MM.1S (cell line): Measurements from ENCODE around the gene ZAP70.

Source experiments
- DNase-seq: peaks from one replicate; pipeline ENCODE4 v3.0.0-alpha.2; 2015
- H2AFZ ChIP-seq: fragments of 300-600 bp; sonication (generic); 2 replicates; pipeline ENCODE4 v1.6.0; 2016; ENCODE audit warnings: antibody characterized with exemption, low read length
- H3F3A ChIP-seq: fragments of 300-600 bp; sonication (generic); 2 replicates; pipeline ENCODE4 v1.6.1; 2016; ENCODE audit warnings: mild to moderate bottlenecking, antibody characterized with exemption, low read length, moderate library complexity, mixed read lengths; ENCODE audit not compliant: insufficient read depth
- H3K27ac ChIP-seq: fragments of 300-600 bp; sonication (generic); 2 replicates; pipeline ENCODE4 v1.5.1; 2016; ENCODE audit warnings: mild to moderate bottlenecking, low read length
- H3K27me3 ChIP-seq: fragments of 300-600 bp; sonication (generic); replicated peaks from 2 replicates; pipeline ENCODE4 v1.6.0; 2016; ENCODE audit warnings: low read length; ENCODE audit not compliant: insufficient read depth
- H3K36me3 ChIP-seq: fragments of 300-600 bp; sonication (generic); replicated peaks from 2 replicates; pipeline ENCODE4 v1.6.1; 2016; ENCODE audit warnings: mild to moderate bottlenecking, low read length, mixed read lengths; ENCODE audit not compliant: insufficient read depth
- H3K4me1 ChIP-seq: fragments of 300-600 bp; sonication (generic); 2 replicates; pipeline ENCODE4 v1.6.1; 2016; ENCODE audit warnings: low read length, mixed read lengths
- H3K4me2 ChIP-seq: fragments of 300-600 bp; sonication (generic); 2 replicates; pipeline ENCODE4 v1.6.0; 2016; ENCODE audit warnings: low read depth, low read length
- H3K4me3 ChIP-seq: fragments of 300-600 bp; sonication (generic); 2 replicates; pipeline ENCODE4 v1.5.1; 2016; ENCODE audit warnings: low read length, mixed read lengths
- H3K79me2 ChIP-seq: fragments of 300-600 bp; sonication (generic); 2 replicates; pipeline ENCODE4 v1.6.1; 2016; ENCODE audit warnings: mixed run types, low read length, mixed read lengths
- H3K9ac ChIP-seq: fragments of 300-600 bp; sonication (generic); 2 replicates; pipeline ENCODE4 v1.6.1; 2016; ENCODE audit warnings: low read length, mixed read lengths
- H3K9me2 ChIP-seq: fragments of 300-600 bp; sonication (generic); replicated peaks from 2 replicates; pipeline ENCODE4 v1.6.1; 2016; ENCODE audit warnings: mild to moderate bottlenecking, low read length, mixed read lengths; ENCODE audit not compliant: insufficient read depth
- H3K9me3 ChIP-seq: fragments of 300-600 bp; sonication (generic); replicated peaks from 2 replicates; pipeline ENCODE4 v1.6.1; 2016; ENCODE audit warnings: mild to moderate bottlenecking, low read length, mixed read lengths; ENCODE audit not compliant: insufficient read depth
- H4K20me1 ChIP-seq: fragments of 300-600 bp; sonication (generic); 2 replicates; pipeline ENCODE4 v1.6.1; 2016; ENCODE audit warnings: mild to moderate bottlenecking, low read length, moderate library complexity, mixed read lengths; ENCODE audit not compliant: insufficient read depth
- CTCF ChIP-seq: fragments of 300-600 bp; sonication (generic); IDR thresholded peaks from 2 replicates; pipeline ENCODE4 v1.5.1; 2016; ENCODE audit warnings: antibody characterized with exemption, low read length, mixed read lengths
- EZH2 ChIP-seq: fragments of 300-600 bp; sonication (generic); optimal IDR thresholded peaks from 2 replicates; pipeline ENCODE3; 2017; ENCODE audit warnings: low read depth, mild to moderate bottlenecking, antibody characterized with exemption, low read length, mixed read lengths
- EZH2phosphoT487 ChIP-seq: fragments of 300-600 bp; sonication (generic); IDR thresholded peaks from 2 replicates; pipeline ENCODE4 v1.6.1; 2018; ENCODE audit warnings: antibody characterized with exemption, low read length

Gene ZAP70

DNA sequence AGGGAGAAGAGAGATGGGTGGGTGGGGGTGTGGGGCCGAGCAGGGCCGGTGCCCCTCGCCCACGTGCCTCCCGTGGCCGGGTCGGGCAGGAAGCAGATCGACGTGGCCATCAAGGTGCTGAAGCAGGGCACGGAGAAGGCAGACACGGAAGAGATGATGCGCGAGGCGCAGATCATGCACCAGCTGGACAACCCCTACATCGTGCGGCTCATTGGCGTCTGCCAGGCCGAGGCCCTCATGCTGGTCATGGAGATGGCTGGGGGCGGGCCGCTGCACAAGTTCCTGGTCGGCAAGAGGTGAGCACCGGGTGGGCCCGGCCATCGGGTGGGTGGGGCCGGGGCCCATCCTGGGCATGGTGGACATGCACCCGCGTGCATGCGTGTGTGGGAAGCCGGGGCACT lies 21.8 kb downstream of the ZAP70 start:
- H3K4me2 ChIP-seq = no peak overlapping the region
- H3K4me3 ChIP-seq = no peak overlapping the region
- H4K20me1 ChIP-seq = no peaks in the 10 kb centered on the region
- H3K27me3 ChIP-seq = no peaks in the 10 kb centered on the region
- H3K9ac ChIP-seq = no peak overlapping the region
- no peaks in the 10 kb centered on the region for H3K36me3 ChIP-seq
- H3K9me2 ChIP-seq = no peaks in the 10 kb centered on the region
- DNase-seq = no peak
- no peak overlapping the region for H2AFZ ChIP-seq
- TF ChIP-seq EZH2 (no peak), CTCF (no peak), EZH2phosphoT487 (no peak)
- H3K27ac ChIP-seq = no peak overlapping the region
- no peaks in the 10 kb centered on the region for H3F3A ChIP-seq
- no peaks in the 10 kb centered on the region for H3K9me3 ChIP-seq
- H3K4me1 ChIP-seq = no peaks in the 10 kb centered on the region
- no peaks in the 10 kb centered on the region for H3K79me2 ChIP-seq

DNA sequence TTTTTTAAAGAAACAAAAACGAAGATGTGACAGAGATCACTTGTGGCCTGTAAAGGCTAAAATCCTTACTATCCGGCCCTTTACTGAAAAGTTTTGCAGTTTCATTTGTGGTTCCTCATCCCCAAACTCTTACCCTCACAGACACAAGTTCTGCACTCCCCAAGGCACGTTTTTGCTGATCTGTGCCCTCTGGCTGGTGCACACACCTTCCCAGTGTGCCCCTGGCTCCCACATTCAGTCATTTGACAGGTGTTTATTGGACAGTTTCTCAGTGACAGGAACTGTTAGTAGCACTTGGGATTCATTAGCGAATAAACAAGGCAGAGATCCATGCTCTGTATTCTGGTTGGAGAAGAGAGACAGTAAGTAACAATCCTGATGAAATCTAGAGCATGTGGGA lies 22.8 kb downstream of the ZAP70 start:
- Histone ChIP-seq H3K36me3 (no peaks in the 10 kb centered on the region), H3F3A (no peaks in the 10 kb centered on the region), H2AFZ (no peak overlapping the region), H3K27me3 (no peaks in the 10 kb centered on the region), H3K9me2 (no peaks in the 10 kb centered on the region), H3K4me1 (no peaks in the 10 kb centered on the region), H3K27ac (no peak overlapping the region), H4K20me1 (no peaks in the 10 kb centered on the region), H3K4me3 (no peak overlapping the region), H3K9ac (no peak overlapping the region), H3K9me3 (no peaks in the 10 kb centered on the region), H3K4me2 (no peak overlapping the region), H3K79me2 (no peaks in the 10 kb centered on the region)
- no peak for TF ChIP-seq EZH2phosphoT487
- TF ChIP-seq EZH2 = no peak
- no peak for TF ChIP-seq CTCF
- DNase-seq = no peak

- Histone ChIP-seq H2AFZ (no peak overlapping the region), H3K36me3 (no peaks in the 10 kb centered on the region), H3K4me2 (no peak overlapping the region), H3K27ac (no peak overlapping the region), H3K9me3 (no peaks in the 10 kb centered on the region), H3K9me2 (no peaks in the 10 kb centered on the region), H3K4me1 (no peaks in the 10 kb centered on the region), H3K27me3 (no peaks in the 10 kb centered on the region), H3K4me3 (no peak overlapping the region), H3K79me2 (no peaks in the 10 kb centered on the region), H3F3A (no peaks in the 10 kb centered on the region), H4K20me1 (no peaks in the 10 kb centered on the region), H3K9ac (no peak overlapping the region)
- TF ChIP-seq EZH2phosphoT487 (no peak), CTCF (no peak), EZH2 (no peak)
- no peak for DNase-seq
Observed at GRCh38 chr2:97736608-97737330, 23.4 kb downstream of the ZAP70 start.
